GM23338 (cell line): ENCODE measurements around the gene DIO3. TPM values are rescaled to one million over a fixed set of nuclear protein-coding genes. Genes with fewer than 3 reads are reported as not detected.

Experiments
- ATAC-seq: fragments of 200-7000 bp; cut with Tn5 transposase; 3 replicates; pipeline ENCODE4 v1.9.1; 2020
- DNase-seq: peaks from one replicate; pipeline ENCODE4 v3.0.0-alpha.2; 2015; ENCODE audit warnings: low spot score
- H2AFZ ChIP-seq: fragments of 200-600 bp; sonication (generic); 2 replicates; pipeline ENCODE4 v1.8.0; 2016; ENCODE audit warnings: antibody characterized with exemption, mild to moderate bottlenecking, moderate library complexity
- H3F3A ChIP-seq: fragments of 200-600 bp; sonication (generic); replicated peaks from 2 replicates; pipeline ENCODE4 v1.8.0; 2017; ENCODE audit warnings: antibody characterized with exemption, mixed run types, low read depth
- H3K27ac ChIP-seq: fragments of 200-600 bp; sonication (generic); 2 replicates; pipeline ENCODE4 v1.6.1; 2016; ENCODE audit warnings: low read depth
- H3K27me3 ChIP-seq: fragments of 200-600 bp; sonication (generic); 2 replicates; pipeline ENCODE4 v1.8.0; 2016; ENCODE audit warnings: mild to moderate bottlenecking, mixed run types, moderate library complexity; ENCODE audit not compliant: insufficient read depth
- H3K36me3 ChIP-seq: fragments of 200-600 bp; sonication (generic); 2 replicates; pipeline ENCODE4 v1.8.0; 2016; ENCODE audit warnings: mild to moderate bottlenecking; ENCODE audit not compliant: insufficient read depth
- H3K4me1 ChIP-seq: fragments of 200-600 bp; sonication (generic); 2 replicates; pipeline ENCODE4 v1.8.0; 2016; ENCODE audit warnings: mild to moderate bottlenecking, moderate library complexity; ENCODE audit not compliant: insufficient read depth
- H3K4me2 ChIP-seq: fragments of 200-600 bp; sonication (generic); 2 replicates; pipeline ENCODE4 v1.7.1; 2017; ENCODE audit warnings: mixed run types
- H3K4me3 ChIP-seq: fragments of 200-600 bp; sonication (generic); 2 replicates; pipeline ENCODE4 v1.6.1; 2016; ENCODE audit warnings: mixed run types
- H3K79me2 ChIP-seq: fragments of 200-600 bp; sonication (generic); replicated peaks from 2 replicates; pipeline ENCODE4 v1.8.0; 2017; ENCODE audit warnings: mild to moderate bottlenecking; ENCODE audit not compliant: insufficient read depth
- H3K9me2 ChIP-seq: fragments of 200-600 bp; sonication (generic); 2 replicates; pipeline ENCODE4 v1.8.0; 2017; ENCODE audit not compliant: insufficient read depth
- H4K20me1 ChIP-seq: fragments of 200-600 bp; sonication (generic); replicated peaks from 2 replicates; pipeline ENCODE4 v1.8.0; 2017; ENCODE audit warnings: mild to moderate bottlenecking; ENCODE audit not compliant: insufficient read depth
- H3K27ac Mint-ChIP-seq: 2 replicates; pipeline ENCODE4 v1.8.0; 2020; ENCODE audit warnings: inconsistent platforms, mild to moderate bottlenecking, moderate library complexity, mixed read lengths
- H3K27me3 Mint-ChIP-seq: 3 replicates; pipeline ENCODE4 v1.8.0; 2022; ENCODE audit warnings: low read depth, mild to moderate bottlenecking, moderate library complexity, mixed read lengths, inconsistent platforms; ENCODE audit not compliant: insufficient read depth, poor library complexity
- H3K36me3 Mint-ChIP-seq: 3 replicates; pipeline ENCODE4 v1.8.0; 2021; ENCODE audit warnings: low read depth, mild to moderate bottlenecking, inconsistent platforms, moderate library complexity, mixed read lengths
- H3K4me1 Mint-ChIP-seq: 3 replicates; pipeline ENCODE4 v1.8.0; 2020; ENCODE audit warnings: mild to moderate bottlenecking, inconsistent platforms, mixed read lengths
- H3K4me3 Mint-ChIP-seq: 3 replicates; pipeline ENCODE4 v1.8.0; 2021; ENCODE audit warnings: moderate library complexity, mild to moderate bottlenecking, inconsistent platforms, mixed read lengths
- H3K9me3 Mint-ChIP-seq: 3 replicates; pipeline ENCODE4 v1.8.0; 2020; ENCODE audit warnings: moderate library complexity, mild to moderate bottlenecking, inconsistent platforms, mixed read lengths
- CREB1 ChIP-seq: fragments of 250-450 bp; sonication (Bioruptor Pico); IDR thresholded peaks from 2 replicates; pipeline ENCODE4 v1.5.0; 2020; ENCODE audit warnings: low read depth, mild to moderate bottlenecking, moderate library complexity
- EZH2 ChIP-seq: fragments of 200-600 bp; sonication (generic); IDR thresholded peaks from one replicate; pipeline ENCODE4 v1.8.0; 2017; ENCODE audit warnings: antibody characterized with exemption, mild to moderate bottlenecking, low read depth; ENCODE audit not compliant: unreplicated experiment
- EZH2phosphoT487 ChIP-seq: fragments of 200-600 bp; sonication (generic); IDR thresholded peaks from one replicate; pipeline ENCODE4 v1.8.1; 2018; ENCODE audit warnings: antibody characterized with exemption; ENCODE audit not compliant: unreplicated experiment
- JUNB ChIP-seq: IDR thresholded peaks from one replicate; pipeline ENCODE4 v1.6.1; 2016; ENCODE audit warnings: antibody characterized with exemption; ENCODE audit not compliant: unreplicated experiment
- NANOG ChIP-seq: IDR thresholded peaks from 2 replicates; pipeline ENCODE4 v1.6.1; 2016; ENCODE audit warnings: antibody characterized with exemption, borderline replicate concordance
- POLR2AphosphoS5 ChIP-seq: IDR thresholded peaks from 2 replicates; pipeline ENCODE4 v1.6.1; 2016; ENCODE audit warnings: antibody characterized with exemption, low read depth
- STAT1 ChIP-seq: IDR thresholded peaks from one replicate; pipeline ENCODE4 v1.6.1; 2016; ENCODE audit warnings: antibody characterized with exemption; ENCODE audit not compliant: unreplicated experiment
- ZNF114 ChIP-seq: fragments of 250-450 bp; sonication (Bioruptor Pico); IDR thresholded peaks from 2 replicates; pipeline ENCODE4 v1.5.0; 2020; ENCODE audit warnings: mild to moderate bottlenecking, moderate library complexity
- ZNF331 ChIP-seq: fragments of 250-450 bp; sonication (Bioruptor Pico); IDR thresholded peaks from 2 replicates; pipeline ENCODE4 v1.5.0; 2020; ENCODE audit warnings: low read depth, mild to moderate bottlenecking, moderate library complexity
- ZNF462 ChIP-seq: fragments of 250-450 bp; sonication (Bioruptor Pico); IDR thresholded peaks from 2 replicates; pipeline ENCODE4 v1.5.0; 2020; ENCODE audit warnings: mild to moderate bottlenecking, moderate library complexity
- polyA plus RNA-seq: library from polyadenylated mRNA; unstranded; fragments of >200 nt; fragmentation: Nextera tagmentation; extraction: Ambion mirVana; gene quantifications from 2 replicates; pipeline ENCODE4 v1.2.1, GENCODE V29; 2016
- total RNA-seq: library from RNA; depleted of rRNA; stranded (reverse); fragments of >200 nt; shearing (Covaris generic); gene quantifications from 2 replicates; pipeline ENCODE4 v1.2.3, GENCODE V29; 2014
- TF ChIP-seq, protein P1 (sequence below): IDR thresholded peaks from 2 replicates; pipeline ENCODE4 v1.6.1; 2016; ENCODE audit warnings: antibody characterized with exemption
- TF ChIP-seq, protein P2 (sequence below): IDR thresholded peaks from one replicate; pipeline ENCODE4 v1.6.1; 2018; ENCODE audit warnings: antibody characterized with exemption; ENCODE audit not compliant: unreplicated experiment
- TF ChIP-seq, protein P3 (sequence below), 2 experiments: fragments of 200-600 bp in 1 of 2; sonication (generic) in 1 of 2; conservative IDR thresholded peaks; 2 replicates each; pipeline versions ENCODE4 v1.5.1 to v1.6.1; 2016 to 2017; ENCODE audit warnings: antibody characterized with exemption in 2 of 2, low read depth in 2 of 2, mild to moderate bottlenecking in 2 of 2, moderate library complexity in 1 of 2

DIO3 gene
- total and polyA plus RNA-seq, 2 experiments from 2014 or later = 0.10 to 0.28 TPM

- no peak for ATAC-seq
- peaks cover 11% of the 10 kb centered on the region for H3K27me3 Mint-ChIP-seq
Measured at GRCh38 chr14:101600891-101601605, 39.8 kb downstream of the DIO3 start.

More at GRCh38 chr14:101600891-101601605, 39.8 kb downstream of the DIO3 start:
- no peak overlapping the region for H3K27ac ChIP-seq
- Mint-ChIP-seq H3K27ac (no peak overlapping the region), H3K9me3 (peaks cover 22% of the 10 kb centered on the region; the same call in 2 of the 3 replicates), H3K4me3 (no peak overlapping the region), H3K36me3 (peaks cover 3% of the 10 kb centered on the region; the same call in 1 of the 3 replicates), H3K4me1 (no peaks in the 10 kb centered on the region)
- H3K27me3 ChIP-seq = no peaks in the 10 kb centered on the region
- H3K4me2 ChIP-seq = no peak overlapping the region
- no peak for TF ChIP-seq CREB1 (CRISPR knock-in tag)
- no peak for TF ChIP-seq STAT1
- no peak for TF ChIP-seq EZH2
- no peak for TF ChIP-seq EZH2phosphoT487
- no peak for TF ChIP-seq ZNF462 (CRISPR knock-in tag)
- TF ChIP-seq NANOG = no peak
- TF ChIP-seq POLR2AphosphoS5 = no peak
- no peak for TF ChIP-seq ZNF114 (CRISPR knock-in tag)
- TF ChIP-seq, protein P1, sequence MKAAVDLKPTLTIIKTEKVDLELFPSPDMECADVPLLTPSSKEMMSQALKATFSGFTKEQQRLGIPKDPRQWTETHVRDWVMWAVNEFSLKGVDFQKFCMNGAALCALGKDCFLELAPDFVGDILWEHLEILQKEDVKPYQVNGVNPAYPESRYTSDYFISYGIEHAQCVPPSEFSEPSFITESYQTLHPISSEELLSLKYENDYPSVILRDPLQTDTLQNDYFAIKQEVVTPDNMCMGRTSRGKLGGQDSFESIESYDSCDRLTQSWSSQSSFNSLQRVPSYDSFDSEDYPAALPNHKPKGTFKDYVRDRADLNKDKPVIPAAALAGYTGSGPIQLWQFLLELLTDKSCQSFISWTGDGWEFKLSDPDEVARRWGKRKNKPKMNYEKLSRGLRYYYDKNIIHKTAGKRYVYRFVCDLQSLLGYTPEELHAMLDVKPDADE = no peak
- TF ChIP-seq, protein P2, sequence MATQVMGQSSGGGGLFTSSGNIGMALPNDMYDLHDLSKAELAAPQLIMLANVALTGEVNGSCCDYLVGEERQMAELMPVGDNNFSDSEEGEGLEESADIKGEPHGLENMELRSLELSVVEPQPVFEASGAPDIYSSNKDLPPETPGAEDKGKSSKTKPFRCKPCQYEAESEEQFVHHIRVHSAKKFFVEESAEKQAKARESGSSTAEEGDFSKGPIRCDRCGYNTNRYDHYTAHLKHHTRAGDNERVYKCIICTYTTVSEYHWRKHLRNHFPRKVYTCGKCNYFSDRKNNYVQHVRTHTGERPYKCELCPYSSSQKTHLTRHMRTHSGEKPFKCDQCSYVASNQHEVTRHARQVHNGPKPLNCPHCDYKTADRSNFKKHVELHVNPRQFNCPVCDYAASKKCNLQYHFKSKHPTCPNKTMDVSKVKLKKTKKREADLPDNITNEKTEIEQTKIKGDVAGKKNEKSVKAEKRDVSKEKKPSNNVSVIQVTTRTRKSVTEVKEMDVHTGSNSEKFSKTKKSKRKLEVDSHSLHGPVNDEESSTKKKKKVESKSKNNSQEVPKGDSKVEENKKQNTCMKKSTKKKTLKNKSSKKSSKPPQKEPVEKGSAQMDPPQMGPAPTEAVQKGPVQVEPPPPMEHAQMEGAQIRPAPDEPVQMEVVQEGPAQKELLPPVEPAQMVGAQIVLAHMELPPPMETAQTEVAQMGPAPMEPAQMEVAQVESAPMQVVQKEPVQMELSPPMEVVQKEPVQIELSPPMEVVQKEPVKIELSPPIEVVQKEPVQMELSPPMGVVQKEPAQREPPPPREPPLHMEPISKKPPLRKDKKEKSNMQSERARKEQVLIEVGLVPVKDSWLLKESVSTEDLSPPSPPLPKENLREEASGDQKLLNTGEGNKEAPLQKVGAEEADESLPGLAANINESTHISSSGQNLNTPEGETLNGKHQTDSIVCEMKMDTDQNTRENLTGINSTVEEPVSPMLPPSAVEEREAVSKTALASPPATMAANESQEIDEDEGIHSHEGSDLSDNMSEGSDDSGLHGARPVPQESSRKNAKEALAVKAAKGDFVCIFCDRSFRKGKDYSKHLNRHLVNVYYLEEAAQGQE = no peak
- no peak for TF ChIP-seq JUNB
- TF ChIP-seq ZNF331 (CRISPR knock-in tag) = no peak
- TF ChIP-seq, protein P3, sequence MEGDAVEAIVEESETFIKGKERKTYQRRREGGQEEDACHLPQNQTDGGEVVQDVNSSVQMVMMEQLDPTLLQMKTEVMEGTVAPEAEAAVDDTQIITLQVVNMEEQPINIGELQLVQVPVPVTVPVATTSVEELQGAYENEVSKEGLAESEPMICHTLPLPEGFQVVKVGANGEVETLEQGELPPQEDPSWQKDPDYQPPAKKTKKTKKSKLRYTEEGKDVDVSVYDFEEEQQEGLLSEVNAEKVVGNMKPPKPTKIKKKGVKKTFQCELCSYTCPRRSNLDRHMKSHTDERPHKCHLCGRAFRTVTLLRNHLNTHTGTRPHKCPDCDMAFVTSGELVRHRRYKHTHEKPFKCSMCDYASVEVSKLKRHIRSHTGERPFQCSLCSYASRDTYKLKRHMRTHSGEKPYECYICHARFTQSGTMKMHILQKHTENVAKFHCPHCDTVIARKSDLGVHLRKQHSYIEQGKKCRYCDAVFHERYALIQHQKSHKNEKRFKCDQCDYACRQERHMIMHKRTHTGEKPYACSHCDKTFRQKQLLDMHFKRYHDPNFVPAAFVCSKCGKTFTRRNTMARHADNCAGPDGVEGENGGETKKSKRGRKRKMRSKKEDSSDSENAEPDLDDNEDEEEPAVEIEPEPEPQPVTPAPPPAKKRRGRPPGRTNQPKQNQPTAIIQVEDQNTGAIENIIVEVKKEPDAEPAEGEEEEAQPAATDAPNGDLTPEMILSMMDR (conservative IDR thresholded peaks at IDR 0.05; ENCODE audit: low read depth in 2 of 2) = no peak
- no peaks in the 10 kb centered on the region for H3F3A ChIP-seq
- H3K9me2 ChIP-seq = no peaks in the 10 kb centered on the region
- no peak for DNase-seq
- H4K20me1 ChIP-seq = no peaks in the 10 kb centered on the region
- no peaks in the 10 kb centered on the region for H3K4me1 ChIP-seq
- H3K79me2 ChIP-seq = no peaks in the 10 kb centered on the region
- no peaks in the 10 kb centered on the region for H3K36me3 ChIP-seq
- no peak overlapping the region for H2AFZ ChIP-seq
- no peak overlapping the region for H3K4me3 ChIP-seq
